Measurements from ENCODE around the gene MEPCE. TPM values are rescaled to one million over a fixed set of nuclear protein-coding genes. Genes with fewer than 3 reads are reported as not detected.

Gene MEPCE
- total and polyA plus RNA-seq, 2 experiments from 2014 or later = 10.0 to 32.6 TPM

- no peak for TF ChIP-seq ZNF462 (CRISPR knock-in tag; IDR thresholded peaks at IDR 0.05)
- TF ChIP-seq CTCF (conservative IDR thresholded peaks at IDR 0.05; ENCODE audit: low read depth in 2 of 2) = no peak
- TF ChIP-seq CREB1 (CRISPR knock-in tag; IDR thresholded peaks at IDR 0.05; ENCODE audit: low read depth) = no peak
- TF ChIP-seq POLR2AphosphoS5 (IDR thresholded peaks at IDR 0.05; ENCODE audit: low read depth) = no peak
- no peak for TF ChIP-seq ZNF114 (CRISPR knock-in tag; IDR thresholded peaks at IDR 0.05)
These were observed 15.0 kb downstream of the MEPCE start (continued) for GRCh38 chr7:100444311-100445278.

GRCh38 chr7:100446040-100446439 is 16.4 kb downstream of the MEPCE start:
- no peak overlapping the region for H3K4me2 ChIP-seq
- no peak for TF ChIP-seq ETS1 (IDR thresholded peaks at IDR 0.05)
- no peak for TF ChIP-seq STAT1 (IDR thresholded peaks at IDR 0.05; ENCODE audit: unreplicated experiment)
- TF ChIP-seq EZH2 (IDR thresholded peaks at IDR 0.05; ENCODE audit: low read depth, unreplicated experiment) = no peak
- no peak for TF ChIP-seq REST (IDR thresholded peaks at IDR 0.05; ENCODE audit: unreplicated experiment)
- TF ChIP-seq ZNF114 (CRISPR knock-in tag; IDR thresholded peaks at IDR 0.05) = no peak
- no peak for TF ChIP-seq CREB1 (CRISPR knock-in tag; IDR thresholded peaks at IDR 0.05; ENCODE audit: low read depth)
- no peak for TF ChIP-seq JUNB (IDR thresholded peaks at IDR 0.05; ENCODE audit: unreplicated experiment)
- no peak for TF ChIP-seq EZH2phosphoT487 (IDR thresholded peaks at IDR 0.05; ENCODE audit: unreplicated experiment)

More at GRCh38 chr7:100446040-100446439, 16.4 kb downstream of the MEPCE start:
- no peaks in the 10 kb centered on the region for H3F3A ChIP-seq (replicated peaks; ENCODE audit: low read depth)
- DNase-seq (ENCODE audit: low spot score) (no peak), ATAC-seq (no peak)
- no peaks in the 10 kb centered on the region for H3K9me3 Mint-ChIP-seq
- no peak overlapping the region for H3K27ac ChIP-seq (ENCODE audit: low read depth)
- H3K4me1 ChIP-seq (ENCODE audit: insufficient read depth) = no peaks in the 10 kb centered on the region; the same call in 1 of the 2 replicates
- peak overlapping the region; percentile 31; the same call in 1 of the 2 replicates for H3K27ac Mint-ChIP-seq
- H3K9me2 ChIP-seq (ENCODE audit: insufficient read depth) = no peaks in the 10 kb centered on the region
- H3K79me2 ChIP-seq (replicated peaks; ENCODE audit: insufficient read depth) = no peaks in the 10 kb centered on the region
- peaks cover 12% of the 10 kb centered on the region for H3K4me1 Mint-ChIP-seq
- H3K27me3 ChIP-seq (ENCODE audit: insufficient read depth) = no peaks in the 10 kb centered on the region
- peaks cover 21% of the 10 kb centered on the region for H3K27me3 Mint-ChIP-seq (ENCODE audit: insufficient read depth, low read depth, poor library complexity)
- H3K36me3 ChIP-seq (ENCODE audit: insufficient read depth) = no peaks in the 10 kb centered on the region
- no peak overlapping the region for H3K4me3 Mint-ChIP-seq
- H2AFZ ChIP-seq = no peak overlapping the region
- H3K36me3 Mint-ChIP-seq (ENCODE audit: low read depth) = no peaks in the 10 kb centered on the region
- no peaks in the 10 kb centered on the region for H4K20me1 ChIP-seq (replicated peaks; ENCODE audit: insufficient read depth)
- no peak overlapping the region for H3K4me3 ChIP-seq

Data from GM23338 (cell line).